Suppressor macrophage treated with lipopolysaccharide for 4 hours (primary cell): ENCODE data around the gene NFKB1.

ENCODE experiments used
- DNase-seq: peaks from one replicate; pipeline ENCODE4 v3.0.0-alpha.2; 2020

The NFKB1 gene

GRCh38 chr4:102637391-102637790, 136.2 kb downstream of the NFKB1 start:
- peak; percentile 35 for DNase-seq

GRCh38 chr4:102638621-102639020, 137.5 kb downstream of the NFKB1 start:
- DNase-seq: no peak

- no peak for DNase-seq
These were observed 138.4 kb downstream of the NFKB1 start for GRCh38 chr4:102639598-102639997.

GRCh38 chr4:102640669-102641068, 139.5 kb downstream of the NFKB1 start:
- no peak for DNase-seq

GRCh38 chr4:102641793-102642192, 140.6 kb downstream of the NFKB1 start:
- DNase-seq: no peak

GRCh38 chr4:102642631-102643298, 141.6 kb downstream of the NFKB1 start:
- no peak for DNase-seq

GRCh38 chr4:102647117-102647516, 146.0 kb downstream of the NFKB1 start:
- DNase-seq: no peak

- no peak for DNase-seq
These were observed 156.0 kb downstream of the NFKB1 start for GRCh38 chr4:102657206-102657605.

GRCh38 chr4:102663073-102663472, 161.9 kb downstream of the NFKB1 start:
- DNase-seq: no peak

- no peak for DNase-seq
These were observed 164.4 kb downstream of the NFKB1 start for GRCh38 chr4:102665527-102665926.
